Fibroblast of mammary gland (primary cell): ENCODE data around the gene ADGRG7.

Experiments used
- DNase-seq: peaks from one replicate; pipeline ENCODE4 v3.0.0-alpha.2; 2010; ENCODE audit warnings: low read depth
- H3K4me3 ChIP-seq: 2 replicates; pipeline ENCODE4 v1.5.1; 2011; ENCODE audit warnings: low read depth, mild to moderate bottlenecking, low read length, moderate library complexity; ENCODE audit not compliant: control insufficient read depth
- TF ChIP-seq, protein P1 (sequence below): conservative IDR thresholded peaks from 2 replicates; pipeline ENCODE4 v1.5.1; 2011; ENCODE audit warnings: low read depth, low read length, inconsistent platforms; ENCODE audit not compliant: control insufficient read depth, insufficient read depth

Gene ADGRG7

GRCh38 chr3:100600181-100601042, 9.0 kb upstream of the ADGRG7 start:
- H3K4me3 ChIP-seq: no peak overlapping the region
- TF ChIP-seq, protein P1, sequence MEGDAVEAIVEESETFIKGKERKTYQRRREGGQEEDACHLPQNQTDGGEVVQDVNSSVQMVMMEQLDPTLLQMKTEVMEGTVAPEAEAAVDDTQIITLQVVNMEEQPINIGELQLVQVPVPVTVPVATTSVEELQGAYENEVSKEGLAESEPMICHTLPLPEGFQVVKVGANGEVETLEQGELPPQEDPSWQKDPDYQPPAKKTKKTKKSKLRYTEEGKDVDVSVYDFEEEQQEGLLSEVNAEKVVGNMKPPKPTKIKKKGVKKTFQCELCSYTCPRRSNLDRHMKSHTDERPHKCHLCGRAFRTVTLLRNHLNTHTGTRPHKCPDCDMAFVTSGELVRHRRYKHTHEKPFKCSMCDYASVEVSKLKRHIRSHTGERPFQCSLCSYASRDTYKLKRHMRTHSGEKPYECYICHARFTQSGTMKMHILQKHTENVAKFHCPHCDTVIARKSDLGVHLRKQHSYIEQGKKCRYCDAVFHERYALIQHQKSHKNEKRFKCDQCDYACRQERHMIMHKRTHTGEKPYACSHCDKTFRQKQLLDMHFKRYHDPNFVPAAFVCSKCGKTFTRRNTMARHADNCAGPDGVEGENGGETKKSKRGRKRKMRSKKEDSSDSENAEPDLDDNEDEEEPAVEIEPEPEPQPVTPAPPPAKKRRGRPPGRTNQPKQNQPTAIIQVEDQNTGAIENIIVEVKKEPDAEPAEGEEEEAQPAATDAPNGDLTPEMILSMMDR: no peak
- DNase-seq: no peak

- TF ChIP-seq, protein P1: no peak
- DNase-seq: peak; percentile 15
- H3K4me3 ChIP-seq: no peak overlapping the region
Measured at GRCh38 chr3:100602506-100603444, 6.6 kb upstream of the ADGRG7 start.

- DNase-seq: peak; percentile 54
- H3K4me3 ChIP-seq: no peak overlapping the region
- TF ChIP-seq, protein P1: peak; percentile 74
Measured at GRCh38 chr3:100603469-100603868, 5.9 kb upstream of the ADGRG7 start.

DNA sequence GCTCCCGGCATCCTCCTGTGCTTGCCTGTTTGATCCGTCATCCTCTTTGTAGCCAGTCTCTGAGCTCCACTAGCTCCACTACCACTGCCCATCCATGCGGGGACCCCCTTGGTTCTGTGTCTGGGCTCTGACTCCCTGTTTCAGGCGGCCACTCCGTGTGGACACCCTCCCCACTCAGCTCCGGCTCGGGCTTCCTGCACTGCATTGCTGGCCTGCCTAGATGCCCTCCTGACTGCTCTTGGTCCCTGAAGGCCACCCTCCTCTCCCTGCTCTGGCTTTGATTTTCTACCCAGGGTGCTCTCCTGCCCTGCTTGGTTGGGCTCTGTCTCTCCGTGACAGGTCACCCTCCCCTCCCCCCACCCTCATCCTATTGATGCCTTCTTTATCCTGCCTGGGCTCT, 4.0 kb upstream of the ADGRG7 start:
- DNase-seq: no peak
- H3K4me3 ChIP-seq: no peak overlapping the region
- TF ChIP-seq, protein P1: no peak

GRCh38 chr3:100606894-100607512, 2.4 kb upstream of the ADGRG7 start:
- TF ChIP-seq, protein P1: no peak
- H3K4me3 ChIP-seq: no peak overlapping the region
- no peak for DNase-seq

DNA sequence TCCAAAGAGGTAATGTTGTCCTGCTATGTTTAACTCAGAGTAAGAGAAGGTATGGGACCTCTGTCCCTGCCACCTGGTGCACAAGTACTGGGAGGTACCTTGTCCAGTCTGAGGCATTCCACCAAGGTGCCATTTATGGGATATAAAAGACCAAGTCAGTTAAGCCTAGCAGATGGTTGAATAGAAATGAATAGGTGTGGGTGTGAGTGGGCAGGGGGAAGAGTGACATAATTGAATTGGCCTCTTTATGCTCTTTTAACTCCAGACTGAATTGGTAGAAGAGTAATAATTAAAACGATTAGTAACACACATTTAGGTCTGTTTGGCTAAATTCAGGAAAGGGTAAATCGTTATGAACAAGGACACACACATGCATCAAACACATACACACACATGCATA, 562 bp downstream of the ADGRG7 start:
- DNase-seq: no peak
- no peak overlapping the region for H3K4me3 ChIP-seq
- TF ChIP-seq, protein P1: no peak
